Tibial artery (tissue), 4 donors: Measurements from ENCODE around the gene PDK4.

Experiments
- DNase-seq, 2 donors: peaks; one replicate each; pipeline ENCODE4 v3.0.0-alpha.2; 2019
- H3K27ac ChIP-seq, 2 donors: fragments of 200-600 bp; sonication (generic) in 1 of 2; 1 replicate in 1 of 2; 2 replicates in 1 of 2; pipeline ENCODE4 v1.5.1; 2018 to 2019; ENCODE audit warnings: mild to moderate bottlenecking in 1 of 2
- H3K27me3 ChIP-seq, 2 donors: fragments of 200-600 bp; sonication (generic) in 1 of 2; one replicate each; pipeline versions ENCODE4 v1.5.1 to v1.6.0; 2016 to 2019
- H3K36me3 ChIP-seq, 3 donors: fragments of 200-600 bp; sonication (generic) in 2 of 3; one replicate each; pipeline ENCODE4 v1.5.1; 2016 to 2019; ENCODE audit warnings: mild to moderate bottlenecking in 2 of 3
- H3K4me1 ChIP-seq, 4 donors: fragments of 200-600 bp; sonication (generic) in 2 of 4; 1 replicate in 3 of 4; 2 replicates in 1 of 4; pipeline ENCODE4 v1.5.1; 2016 to 2019
- H3K4me3 ChIP-seq, 2 donors: fragments of 200-600 bp; sonication (generic) in 1 of 2; 1 replicate in 1 of 2; 2 replicates in 1 of 2; pipeline ENCODE4 v1.5.1; 2018 to 2019; ENCODE audit warnings: mild to moderate bottlenecking in 2 of 2
- H3K9me3 ChIP-seq, 3 donors: fragments of 200-600 bp; sonication (generic) in 1 of 3; one replicate each; pipeline ENCODE4 v1.5.1; 2016 to 2019
- intact Hi-C: fragments of 100-400 bp; cut with DNase I; formaldehyde crosslinking; loops from one replicate; pipeline ENCODE4 v1.15.0; 2023; ENCODE audit warnings: low total_unique reads
- TF ChIP-seq, protein P1 (sequence below), 2 experiments: fragments of 200-600 bp in 1 of 2; fragments of 450-650 bp in 1 of 2; IDR thresholded peaks; one replicate each; pipeline ENCODE4 v1.5.1; 2017 to 2019; ENCODE audit warnings: antibody characterized with exemption in 2 of 2, mild to moderate bottlenecking in 1 of 2, moderate library complexity in 1 of 2

PDK4 gene

DNA sequence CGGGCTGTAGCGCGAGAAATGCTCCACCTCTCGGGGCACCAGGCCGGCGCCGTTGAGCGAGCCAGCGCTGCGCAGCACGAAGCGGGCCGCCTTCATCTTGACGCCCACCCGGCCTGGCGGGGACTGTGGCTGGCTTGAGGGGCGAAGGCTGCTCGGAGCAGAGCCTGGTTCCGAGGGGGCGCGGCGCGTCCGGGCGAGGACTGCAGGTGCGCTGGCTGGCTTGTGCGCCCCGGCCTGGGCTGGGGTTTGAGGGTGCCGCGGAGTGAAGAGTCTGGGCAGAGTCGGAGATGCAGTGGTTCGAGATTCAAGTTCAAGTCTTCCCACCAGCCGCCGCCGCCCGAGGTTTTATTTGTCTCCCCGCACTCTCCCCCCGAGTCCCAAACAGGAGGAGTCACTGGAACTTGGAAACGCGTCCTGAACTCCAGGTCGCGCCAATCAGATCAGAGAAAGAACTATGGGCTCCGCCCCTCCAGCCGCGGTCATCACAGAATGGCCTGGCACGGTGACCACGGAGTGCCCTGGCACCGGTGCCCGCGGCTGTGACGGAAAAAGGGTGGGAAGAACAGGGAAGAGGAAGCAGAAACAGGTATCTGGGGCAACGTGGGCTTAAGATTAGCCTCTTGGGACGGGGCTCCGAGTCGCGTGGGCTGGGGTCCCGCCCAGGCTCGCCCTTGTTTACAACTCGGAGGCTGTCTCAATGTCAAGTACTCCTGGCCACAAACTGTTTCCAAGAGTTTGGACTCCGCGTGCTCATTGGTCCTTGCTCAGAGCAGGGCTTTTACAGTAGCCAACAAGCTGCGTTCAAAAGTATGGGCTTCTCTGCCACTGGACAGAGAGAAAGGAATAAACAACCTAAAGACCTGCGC lies at the start of gene PDK4:
PDK4 (minus strand) TSS at position 319 of the 866 bp plus-strand sequence; CDS start at position 96, 223 bp downstream.
- H3K27me3 ChIP-seq = no peaks in the 10 kb centered on the region
- H3K4me3 ChIP-seq = peak within 1 kb of the TSS; percentile 89 to 90
- peaks cover 0 to 37% (median 13%) of the 10 kb centered on the region in 4 donors for H3K4me1 ChIP-seq
- intact Hi-C loops = loop anchor here (1.0 kb wide), 1 partner anchor 47 kb away; no protein-coding TSS in a partner anchor
- H3K36me3 ChIP-seq = peaks cover 33 to 41% (median 34%) of the 10 kb centered on the region in 3 donors
- peak; percentile 98 to 99 for DNase-seq
- H3K27ac ChIP-seq = peak within 1 kb of the TSS; percentile 95 to 97
- H3K9me3 ChIP-seq = no peaks in the 10 kb centered on the region
- TF ChIP-seq, protein P1, sequence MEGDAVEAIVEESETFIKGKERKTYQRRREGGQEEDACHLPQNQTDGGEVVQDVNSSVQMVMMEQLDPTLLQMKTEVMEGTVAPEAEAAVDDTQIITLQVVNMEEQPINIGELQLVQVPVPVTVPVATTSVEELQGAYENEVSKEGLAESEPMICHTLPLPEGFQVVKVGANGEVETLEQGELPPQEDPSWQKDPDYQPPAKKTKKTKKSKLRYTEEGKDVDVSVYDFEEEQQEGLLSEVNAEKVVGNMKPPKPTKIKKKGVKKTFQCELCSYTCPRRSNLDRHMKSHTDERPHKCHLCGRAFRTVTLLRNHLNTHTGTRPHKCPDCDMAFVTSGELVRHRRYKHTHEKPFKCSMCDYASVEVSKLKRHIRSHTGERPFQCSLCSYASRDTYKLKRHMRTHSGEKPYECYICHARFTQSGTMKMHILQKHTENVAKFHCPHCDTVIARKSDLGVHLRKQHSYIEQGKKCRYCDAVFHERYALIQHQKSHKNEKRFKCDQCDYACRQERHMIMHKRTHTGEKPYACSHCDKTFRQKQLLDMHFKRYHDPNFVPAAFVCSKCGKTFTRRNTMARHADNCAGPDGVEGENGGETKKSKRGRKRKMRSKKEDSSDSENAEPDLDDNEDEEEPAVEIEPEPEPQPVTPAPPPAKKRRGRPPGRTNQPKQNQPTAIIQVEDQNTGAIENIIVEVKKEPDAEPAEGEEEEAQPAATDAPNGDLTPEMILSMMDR (IDR thresholded peaks at IDR 0.05) = no peak

DNA sequence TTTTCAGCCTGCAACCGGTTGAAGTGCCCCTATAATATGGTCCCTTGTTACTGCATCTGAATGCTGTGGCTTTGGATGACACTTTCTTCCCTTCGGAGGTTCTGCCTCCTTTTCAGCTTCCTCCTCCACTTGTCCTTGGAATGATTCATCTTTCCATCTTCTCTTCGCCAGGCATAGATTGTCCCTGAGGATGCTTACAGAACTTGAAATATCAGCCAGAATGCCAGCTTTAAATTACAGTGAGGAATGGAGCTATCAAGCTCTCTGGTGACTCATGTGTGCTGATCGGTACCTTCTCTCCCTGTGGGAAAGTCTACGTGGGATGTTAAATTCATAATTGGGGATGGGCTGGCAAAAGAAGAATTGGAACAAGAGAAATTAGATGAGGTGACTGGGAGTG lies 45.9 kb upstream of the PDK4 start:
- intact Hi-C loops = no loop called here
- no peak for DNase-seq
- Histone ChIP-seq H3K4me3 (no peak overlapping the region), H3K9me3 (no peaks in the 10 kb centered on the region), H3K36me3 (no peaks in the 10 kb centered on the region), H3K27ac (no peak overlapping the region), H3K4me1 (no peaks in the 10 kb centered on the region), H3K27me3 (no peaks in the 10 kb centered on the region)
- TF ChIP-seq, protein P1 (IDR thresholded peaks at IDR 0.05) = no peak

DNA sequence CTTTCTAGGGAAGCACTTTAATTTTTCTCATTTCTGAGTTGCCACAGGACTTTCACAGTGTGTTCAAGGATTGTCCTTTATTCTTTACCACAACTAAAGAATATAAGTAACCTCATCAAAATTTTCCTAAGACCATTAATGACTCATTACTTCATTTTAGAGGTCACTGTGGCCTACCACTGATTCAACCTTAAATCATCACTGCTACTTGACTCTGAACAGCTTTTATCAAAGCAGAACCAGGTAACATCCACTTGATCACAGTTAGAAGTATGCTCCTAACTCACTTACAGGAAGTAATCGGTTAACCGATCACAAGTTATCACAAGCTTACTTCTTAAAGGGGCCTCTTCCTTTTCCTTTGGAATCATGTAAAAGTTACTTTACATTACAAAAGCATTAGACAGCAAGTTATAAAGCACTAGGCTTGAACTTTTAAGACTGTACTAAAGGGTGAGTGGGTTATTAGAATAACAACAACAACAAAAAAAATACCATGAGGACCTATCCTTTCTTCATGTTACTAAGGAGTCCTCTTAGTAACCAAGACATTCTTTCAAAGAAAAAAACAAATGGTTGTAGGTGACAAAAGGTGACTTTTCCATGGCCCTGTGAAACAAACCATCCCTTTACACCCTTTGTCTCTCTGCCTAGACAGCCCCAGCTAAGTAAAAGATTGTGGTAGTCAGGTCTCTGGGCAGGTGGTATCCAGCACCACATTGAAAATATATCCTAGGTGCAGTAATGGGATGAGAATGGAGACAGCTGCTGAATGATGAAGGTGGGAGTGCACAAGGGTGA lies 40.0 kb upstream of the PDK4 start:
- no peaks in the 10 kb centered on the region for H3K9me3 ChIP-seq
- H3K36me3 ChIP-seq = no peaks in the 10 kb centered on the region
- no peak overlapping the region for H3K4me3 ChIP-seq
- peaks cover 0 to 11% (median 2%) of the 10 kb centered on the region in 4 donors for H3K4me1 ChIP-seq
- TF ChIP-seq, protein P1 (IDR thresholded peaks at IDR 0.05) = no peak
- DNase-seq = no peak
- intact Hi-C loops = no loop called here
- H3K27me3 ChIP-seq = no peaks in the 10 kb centered on the region
- H3K27ac ChIP-seq = no peak overlapping the region

DNA sequence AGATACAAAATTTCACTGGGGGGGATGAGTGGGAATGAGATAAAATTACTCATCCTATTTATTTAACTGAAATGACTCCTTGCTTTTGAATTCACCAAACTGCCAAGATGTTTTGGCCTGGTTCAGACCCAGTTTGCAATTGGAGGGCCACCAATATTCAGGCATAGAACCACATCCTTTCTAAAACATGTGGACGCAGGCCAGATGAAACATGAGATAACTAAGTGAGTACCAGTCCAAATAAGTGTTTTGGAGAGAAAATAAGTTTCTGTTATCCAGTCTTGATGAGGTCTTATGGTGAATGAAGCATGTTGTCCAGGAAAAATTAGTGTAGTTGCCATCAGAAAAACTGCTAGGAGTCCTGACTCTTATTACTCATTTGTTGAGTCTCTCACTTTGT lies 36.3 kb upstream of the PDK4 start:
- intact Hi-C loops = no loop called here
- no peaks in the 10 kb centered on the region for H3K36me3 ChIP-seq
- TF ChIP-seq, protein P1 (IDR thresholded peaks at IDR 0.05) = no peak
- H3K4me1 ChIP-seq = peaks cover 0 to 26% (median 11%) of the 10 kb centered on the region in 4 donors
- DNase-seq = peak in 1 of 2 donors; percentile 53
- H3K4me3 ChIP-seq = no peak overlapping the region
- H3K27me3 ChIP-seq = no peaks in the 10 kb centered on the region
- no peaks in the 10 kb centered on the region for H3K9me3 ChIP-seq
- H3K27ac ChIP-seq = peak overlapping the region; percentile 49 to 54

DNA sequence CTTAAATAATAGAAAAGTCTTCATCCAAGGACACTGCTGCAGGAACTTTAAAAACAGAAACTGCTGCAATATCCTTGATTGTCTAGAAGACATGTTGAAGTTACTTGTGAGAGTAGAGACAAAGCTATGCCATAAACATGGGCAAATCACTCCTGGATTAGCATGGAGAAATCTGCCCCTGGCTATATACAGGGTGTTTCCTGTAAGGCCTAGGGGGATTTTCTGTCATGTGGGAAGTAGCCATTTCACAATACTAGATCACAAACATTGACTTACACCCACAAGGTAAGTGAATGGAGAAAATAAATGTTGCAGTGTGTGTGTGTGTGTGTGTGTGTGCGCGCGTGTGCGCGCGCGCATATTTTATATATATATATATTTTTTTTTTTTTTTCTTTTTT lies 35.2 kb upstream of the PDK4 start:
- DNase-seq = no peak
- Histone ChIP-seq H3K4me3 (no peak overlapping the region), H3K36me3 (no peaks in the 10 kb centered on the region), H3K9me3 (no peaks in the 10 kb centered on the region), H3K27ac (peak overlapping the region in 1 of 2 donors; percentile 1), H3K27me3 (no peaks in the 10 kb centered on the region), H3K4me1 (peaks cover 0 to 26% (median 11%) of the 10 kb centered on the region in 4 donors)
- intact Hi-C loops = no loop called here
- TF ChIP-seq, protein P1 (IDR thresholded peaks at IDR 0.05) = no peak
